ENCODE data around the gene ATF4.

- no peak for TF ChIP-seq CTCF (IDR thresholded peaks at IDR 0.05; ENCODE audit: low read length)
- no peak for TF ChIP-seq EZH2 (IDR thresholded peaks at IDR 0.05; ENCODE audit: borderline replicate concordance, low read length)
These were observed 43.7 kb upstream of the ATF4 start for GRCh38 chr22:39476664-39477063.

Data from OCI-LY1 (cell line).